Right renal cortex interstitium (tissue), 3 donors: ENCODE measurements around the gene YRDC. TPM values are rescaled to one million over a fixed set of nuclear protein-coding genes. Genes with fewer than 3 reads are reported as not detected.
"Not testable (repeated sequence)": the region's sequence is repeated elsewhere in the genome, so short reads cannot be mapped to it uniquely, and the experiment has no call there.

Experiments
- DNase-seq, 3 donors: peaks; one replicate each; pipeline ENCODE4 v3.0.0-alpha.2; 2013; ENCODE audit warnings: low read depth in 3 of 3, low spot score in 2 of 3
- polyA plus RNA-seq, 3 donors: library from polyadenylated mRNA; unstranded; fragments of 120-200 nt; gene quantifications; one replicate each; pipeline ENCODE4 v1.2.1, GENCODE V29; 2013; ENCODE audit not compliant: insufficient read length in 3 of 3

Gene YRDC
- polyA plus RNA-seq, 3 donors: 13.1 to 14.0 (median 13.4) TPM

DNA sequence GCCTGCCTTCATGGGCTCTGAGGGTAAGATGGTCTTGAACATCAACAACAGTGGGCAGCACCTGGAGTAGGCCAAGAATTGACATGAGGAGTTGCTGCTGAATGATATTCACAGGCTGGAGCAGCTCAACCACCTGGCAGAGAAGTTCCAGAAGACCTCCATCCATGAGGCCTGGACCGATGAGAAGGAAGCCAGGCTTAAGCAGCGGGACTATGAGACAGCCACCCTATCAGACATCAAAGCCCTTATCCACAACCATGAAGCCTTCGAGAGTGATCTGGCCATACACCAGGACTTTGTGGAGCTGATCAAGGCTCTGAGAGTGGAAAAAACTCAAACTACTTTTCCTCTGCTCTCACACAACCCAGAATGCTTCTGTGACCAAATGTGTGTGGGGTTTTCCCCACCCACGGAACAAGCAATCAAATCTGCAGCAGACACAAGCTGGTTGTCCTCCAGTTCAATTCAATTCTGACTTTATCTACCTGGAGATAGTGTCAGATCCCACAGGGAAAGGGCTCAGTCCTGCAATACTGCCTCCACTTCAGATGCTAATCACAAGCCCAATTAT, 31.0 kb downstream of the YRDC start:
- DNase-seq: no peak

DNA sequence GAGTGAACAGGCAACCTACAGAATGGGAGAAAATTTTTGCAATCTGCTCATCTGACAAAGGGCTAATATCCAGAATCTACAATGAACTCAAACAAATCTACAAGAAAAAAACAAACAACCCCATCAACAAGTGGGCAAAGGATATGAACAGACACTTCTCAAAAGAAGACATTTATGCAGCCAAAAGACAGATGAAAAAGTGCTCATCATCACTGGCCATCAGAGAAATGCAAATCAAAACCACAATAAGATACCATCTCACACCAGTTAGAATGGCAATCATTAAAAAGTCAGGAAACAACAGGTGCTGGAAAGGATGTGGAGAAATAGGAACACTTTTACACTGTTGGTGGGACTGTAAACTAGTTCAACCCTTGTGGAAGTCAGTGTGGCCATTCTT, 36.6 kb downstream of the YRDC start:
- not testable (repeated sequence) for DNase-seq

DNA sequence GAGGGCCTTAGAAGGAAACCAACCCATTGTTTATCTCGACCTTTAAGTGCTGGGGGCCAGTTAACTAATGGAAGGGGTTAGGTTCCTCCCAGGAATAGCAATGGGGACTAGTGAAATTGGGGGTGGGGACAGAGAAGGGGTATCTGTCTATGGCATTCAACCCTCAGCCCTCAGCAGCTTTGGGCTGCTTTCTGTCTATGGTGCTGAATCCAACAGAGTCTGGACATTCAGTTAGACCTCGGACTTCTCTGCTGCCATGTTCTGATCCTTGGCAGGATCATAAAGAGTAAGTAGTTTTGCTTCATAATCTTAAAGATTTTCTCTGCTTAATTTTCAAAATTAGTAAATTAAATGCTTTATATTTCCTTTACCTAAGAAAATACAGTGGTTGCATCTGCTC, 40.5 kb downstream of the YRDC start:
- no peak for DNase-seq

DNA sequence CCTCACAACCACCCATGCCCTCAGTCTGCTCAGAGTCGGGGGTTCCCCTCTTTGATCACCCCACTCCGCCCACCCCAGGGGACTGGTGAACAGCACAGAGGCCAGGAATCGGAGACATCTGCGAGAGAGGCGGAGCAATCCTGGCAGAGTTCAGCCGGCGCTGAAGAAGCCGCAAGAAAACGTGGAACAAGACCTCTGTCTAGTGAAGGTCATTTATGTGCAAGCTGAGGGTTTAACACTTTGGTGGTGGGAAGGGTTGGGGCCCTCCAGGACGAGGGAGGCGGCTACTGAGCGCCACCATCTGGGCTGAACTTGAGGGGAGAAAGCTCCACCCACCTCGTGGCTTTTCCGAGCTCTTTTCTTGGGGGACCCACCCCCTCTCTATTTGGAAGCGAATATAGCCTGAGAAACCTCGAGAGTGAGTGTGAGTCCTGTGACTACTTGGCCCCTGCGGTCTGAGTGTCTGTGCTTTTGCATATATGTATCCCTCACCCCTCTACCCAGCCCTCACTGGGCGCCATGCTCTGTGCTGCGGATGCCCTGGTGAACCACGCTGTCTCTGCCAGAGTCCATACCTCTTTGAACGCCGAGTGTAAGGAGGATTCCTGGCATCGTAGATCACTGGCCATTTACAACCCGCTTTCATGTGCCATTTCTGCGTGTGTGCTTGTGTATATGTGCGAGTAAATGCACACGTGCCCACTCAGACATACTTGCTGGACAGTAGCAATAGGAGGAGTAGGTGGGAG, 41.9 kb downstream of the YRDC start:
- DNase-seq: no peak

- DNase-seq: no peak
Observed at GRCh38 chr1:37764888-37765441, 43.0 kb downstream of the YRDC start, which contains the start of gene EPHA10. TSS of gene EPHA10 (minus strand) at chr1:37765120. CDS start at chr1:37765066, 54 bp downstream.

DNA sequence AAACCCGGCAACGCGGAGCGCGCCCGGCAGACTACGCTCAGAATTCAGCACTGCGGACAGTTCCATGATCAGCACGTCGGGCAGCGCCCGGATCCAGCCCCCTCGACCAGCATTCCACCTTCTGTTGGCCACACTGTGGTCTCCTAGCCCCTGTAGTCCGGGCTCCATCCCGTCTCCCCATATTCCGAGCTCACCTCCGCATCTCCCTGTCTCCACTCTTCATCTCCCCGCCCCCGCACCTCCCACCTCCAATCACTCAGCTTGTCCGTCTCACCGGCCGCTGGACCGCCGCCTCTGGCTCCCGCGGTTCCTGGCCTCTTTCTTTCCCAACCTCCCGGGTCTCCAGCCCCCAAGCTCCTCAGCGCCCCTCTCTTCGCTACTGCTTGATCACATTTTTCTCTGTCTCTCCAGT, 43.6 kb downstream of the YRDC start:
- DNase-seq: peak; percentile 37 to 63 (median 58)

- no peak for DNase-seq
Observed at GRCh38 chr1:37763791-37764413, 44.1 kb downstream of the YRDC start.

- DNase-seq: no peak
Observed at GRCh38 chr1:37762516-37762915, 45.5 kb downstream of the YRDC start.

DNA sequence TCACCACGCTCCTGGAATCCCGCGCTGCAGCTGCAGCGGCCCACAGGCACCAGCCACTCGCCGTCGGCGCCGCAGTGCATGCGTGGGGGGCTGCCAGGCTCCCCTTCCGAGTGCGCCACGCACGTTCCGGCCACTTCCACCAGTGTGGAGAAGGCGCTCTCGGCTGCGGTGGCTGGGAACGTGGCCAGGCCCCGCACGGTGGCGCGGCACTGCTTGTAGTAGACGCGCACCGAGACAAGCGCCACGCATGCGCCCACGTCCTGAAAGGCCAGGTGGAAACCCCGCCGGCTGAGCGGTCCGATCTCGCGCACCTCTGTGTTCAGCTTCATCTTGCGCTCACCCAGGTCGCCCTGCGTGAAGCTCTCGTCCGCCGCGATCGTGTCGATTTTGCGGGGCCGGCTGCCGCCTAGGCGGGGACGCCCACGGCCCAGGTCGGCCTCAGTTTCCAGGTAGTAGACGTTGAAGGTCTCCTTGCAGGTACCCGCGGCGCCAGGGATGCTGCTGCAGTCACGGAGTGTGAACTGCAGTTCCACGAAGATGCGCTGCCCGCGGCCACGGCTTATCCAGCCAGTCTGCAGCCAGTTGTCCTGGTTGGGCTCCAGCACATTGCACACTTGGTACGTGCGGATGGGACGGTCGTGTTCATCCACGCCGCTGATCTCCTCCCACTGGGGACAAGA, 46.5 kb downstream of the YRDC start:
- no peak for DNase-seq

GRCh38 chr1:37759451-37759850, 48.6 kb downstream of the YRDC start:
- no peak for DNase-seq

DNA sequence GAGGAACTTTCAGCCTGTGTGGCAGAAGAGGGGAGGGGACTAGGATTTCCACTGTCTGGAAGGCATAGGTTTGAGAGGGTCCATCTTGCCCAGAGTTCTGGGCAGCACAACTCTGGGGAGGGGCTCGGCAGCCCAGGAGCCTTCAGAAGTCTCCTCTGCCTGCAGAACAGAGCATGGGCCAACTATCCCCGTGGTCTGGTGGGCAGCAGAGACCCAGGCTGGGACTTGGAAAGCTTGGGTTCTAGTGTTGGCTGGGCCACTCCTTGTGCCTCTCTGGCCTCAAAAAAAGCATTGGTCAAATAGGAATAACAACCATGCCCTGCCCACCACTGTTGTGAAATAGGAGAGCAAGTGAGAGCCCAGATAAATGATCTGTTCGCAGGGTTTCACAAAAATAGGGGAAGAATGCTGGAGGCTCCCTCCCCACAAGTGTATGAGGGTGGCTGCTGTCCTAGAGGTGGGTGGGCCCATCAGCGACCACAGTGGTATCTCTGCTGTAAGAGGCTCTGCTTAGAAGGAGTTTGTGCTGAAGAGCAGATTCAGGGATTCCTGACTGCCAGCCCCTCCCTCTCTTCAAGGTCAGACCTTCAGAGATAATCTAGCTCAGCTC, 52.0 kb downstream of the YRDC start:
- no peak for DNase-seq

- no peak for DNase-seq
Observed at GRCh38 chr1:37755290-37755689, 52.7 kb downstream of the YRDC start.

GRCh38 chr1:37753473-37754321, 54.3 kb downstream of the YRDC start:
- no peak for DNase-seq

Other genes starting within 250 kb of the YRDC start
- 10 to 100 TPM; 79.7 to 90.0 (median 85.8) TPM for gene GNL2, start 212.3 kb downstream of the YRDC start, polyA plus RNA-seq
- gene RSPO1, start 173.3 kb downstream of the YRDC start, polyA plus RNA-seq: 1 to 10 TPM; 4.1 to 6.3 (median 5.6) TPM
- 10 to 100 TPM; 18.0 to 18.8 (median 18.3) TPM for gene CDCA8, start 115.7 kb downstream of the YRDC start, polyA plus RNA-seq
- under 1 TPM; 0.06 to 0.11 (median 0.08) TPM for gene EPHA10, start 43.1 kb downstream of the YRDC start, polyA plus RNA-seq
- gene MANEAL, start 14.4 kb downstream of the YRDC start, polyA plus RNA-seq: 1 to 10 TPM; 3.7 to 4.9 (median 4.7) TPM
- 10 to 100 TPM; 18.0 to 25.1 (median 21.3) TPM for gene C1orf122, start 418 bp downstream of the YRDC start, polyA plus RNA-seq
- gene MTF1, start 51.4 kb upstream of the YRDC start, polyA plus RNA-seq: 1 to 10 TPM; 8.5 to 9.7 (median 8.8) TPM
- gene INPP5B, start 138.8 kb upstream of the YRDC start, polyA plus RNA-seq: 10 to 100 TPM; 17.0 to 18.9 (median 17.8) TPM
- gene SF3A3, start 181.8 kb upstream of the YRDC start, polyA plus RNA-seq: 100 to 1,000 TPM; 108 to 122 (median 117) TPM
- 10 to 100 TPM; 15.7 to 17.3 (median 16.7) TPM for gene FHL3, start 197.3 kb upstream of the YRDC start, polyA plus RNA-seq
- gene UTP11, start 204.5 kb upstream of the YRDC start, polyA plus RNA-seq: 10 to 100 TPM; 41.7 to 45.8 (median 45.7) TPM
- gene POU3F1, start 238.6 kb upstream of the YRDC start, polyA plus RNA-seq: under 1 TPM; 0.54 to 0.76 (median 0.65) TPM